PFSK-1 (cell line): Measurements from ENCODE around the gene ST8SIA5.

Experiments used
- FOXP2 ChIP-seq: optimal IDR thresholded peaks from 2 replicates; pipeline ENCODE3; 2011; ENCODE audit warnings: borderline replicate concordance, control low read depth, inconsistent platforms; ENCODE audit not compliant: insufficient read depth; ENCODE audit errors: extremely low read length, extremely low read depth
- POLR2AphosphoS5 ChIP-seq: IDR thresholded peaks from 2 replicates; pipeline ENCODE4 v1.6.1; 2012; ENCODE audit warnings: low read depth, mild to moderate bottlenecking, control low read depth, low read length, moderate library complexity
- REST ChIP-seq, 2 experiments: IDR thresholded peaks; 2 replicates each; pipeline versions ENCODE4 v1.6.1 to v1.8.0; 2011 to 2012; ENCODE audit warnings: low read depth in 2 of 2, low read length in 2 of 2, control low read depth in 1 of 2, inconsistent platforms in 1 of 2, mild to moderate bottlenecking in 1 of 2, moderate library complexity in 1 of 2; ENCODE audit not compliant: insufficient read depth in 1 of 2
- SIN3A ChIP-seq: IDR thresholded peaks from 2 replicates; pipeline ENCODE4 v1.6.1; 2012; ENCODE audit warnings: mild to moderate bottlenecking, low read length, moderate library complexity, borderline replicate concordance; ENCODE audit not compliant: insufficient read depth

- TF ChIP-seq FOXP2 (no peak), POLR2AphosphoS5 (no peak), SIN3A (no peak), REST (IDR thresholded peaks at IDR 0.05; ENCODE audit: insufficient read depth in 1 of 2, low read depth in 2 of 2, low read length in 2 of 2) (no peak)
Measured at GRCh38 chr18:46721331-46721730, 35.5 kb downstream of the ST8SIA5 start.
